ENCODE data around the gene TMCO4.

DNA sequence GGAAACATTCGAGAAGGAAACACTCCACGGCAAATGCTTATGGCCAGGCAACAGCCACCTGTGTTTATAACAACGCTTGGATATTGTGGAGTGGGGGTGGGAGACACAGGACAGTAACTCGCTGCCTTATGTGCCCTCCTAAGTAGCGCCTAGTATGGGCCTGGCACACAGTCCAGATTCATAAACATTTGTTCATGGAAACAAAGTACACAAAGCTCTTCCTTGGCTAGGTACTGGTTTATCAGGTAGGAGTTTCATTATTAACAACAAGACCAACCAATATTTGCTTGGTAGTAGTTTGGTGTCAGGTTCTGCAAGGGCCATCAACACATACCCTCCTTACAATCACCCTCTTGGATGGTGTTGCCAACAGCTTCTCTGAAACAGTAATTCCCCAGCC is 23.4 kb downstream of the TMCO4 start:
- TF ChIP-seq, protein P1, sequence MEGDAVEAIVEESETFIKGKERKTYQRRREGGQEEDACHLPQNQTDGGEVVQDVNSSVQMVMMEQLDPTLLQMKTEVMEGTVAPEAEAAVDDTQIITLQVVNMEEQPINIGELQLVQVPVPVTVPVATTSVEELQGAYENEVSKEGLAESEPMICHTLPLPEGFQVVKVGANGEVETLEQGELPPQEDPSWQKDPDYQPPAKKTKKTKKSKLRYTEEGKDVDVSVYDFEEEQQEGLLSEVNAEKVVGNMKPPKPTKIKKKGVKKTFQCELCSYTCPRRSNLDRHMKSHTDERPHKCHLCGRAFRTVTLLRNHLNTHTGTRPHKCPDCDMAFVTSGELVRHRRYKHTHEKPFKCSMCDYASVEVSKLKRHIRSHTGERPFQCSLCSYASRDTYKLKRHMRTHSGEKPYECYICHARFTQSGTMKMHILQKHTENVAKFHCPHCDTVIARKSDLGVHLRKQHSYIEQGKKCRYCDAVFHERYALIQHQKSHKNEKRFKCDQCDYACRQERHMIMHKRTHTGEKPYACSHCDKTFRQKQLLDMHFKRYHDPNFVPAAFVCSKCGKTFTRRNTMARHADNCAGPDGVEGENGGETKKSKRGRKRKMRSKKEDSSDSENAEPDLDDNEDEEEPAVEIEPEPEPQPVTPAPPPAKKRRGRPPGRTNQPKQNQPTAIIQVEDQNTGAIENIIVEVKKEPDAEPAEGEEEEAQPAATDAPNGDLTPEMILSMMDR (IDR thresholded peaks at IDR 0.05): no peak
- TF ChIP-seq POLR2A (IDR thresholded peaks at IDR 0.05): no peak
